NCI-H1417 treated with DMSO at 0.1 percent for 48 hours (cell line): ENCODE data around the gene APOBEC3G.
"Not testable (repeated sequence)": the region's sequence is repeated elsewhere in the genome, so short reads cannot be mapped to it uniquely, and the experiment has no call there.

Experiments
- DNase-seq: peaks from one replicate; lab custom pipeline; 2025; lab: John Stamatoyannopoulos, UW

The APOBEC3G gene

GRCh38 chr22:39077026-39077840 lies at the start of gene APOBEC3G:
Gene APOBEC3G, plus strand, starts transcription at chr22:39077275. Its CDS starts 87 bp downstream, at chr22:39077362.
- not testable (repeated sequence) for DNase-seq

- no peak for DNase-seq
These were observed 49.4 kb upstream of the APOBEC3G start for GRCh38 chr22:39027717-39028116.

GRCh38 chr22:39028281-39028680 lies 48.8 kb upstream of the APOBEC3G start:
- no peak for DNase-seq

- no peak for DNase-seq
These were observed 47.8 kb upstream of the APOBEC3G start for GRCh38 chr22:39029227-39029626.

- no peak for DNase-seq
These were observed 46.4 kb upstream of the APOBEC3G start for GRCh38 chr22:39030705-39031104.

- not testable (repeated sequence) for DNase-seq
These were observed 45.4 kb upstream of the APOBEC3G start for GRCh38 chr22:39031434-39032295.

GRCh38 chr22:39037071-39037470 lies 40.0 kb upstream of the APOBEC3G start:
- DNase-seq: not testable (repeated sequence)

GRCh38 chr22:39039306-39040126 lies 37.6 kb upstream of the APOBEC3G start:
- DNase-seq: no peak

- not testable (repeated sequence) for DNase-seq
These were observed 36.9 kb upstream of the APOBEC3G start for GRCh38 chr22:39040155-39040537.

- not testable (repeated sequence) for DNase-seq
These were observed 36.4 kb upstream of the APOBEC3G start, which contains the start of gene APOBEC3F for GRCh38 chr22:39040538-39041296. Gene APOBEC3F, plus strand, starts transcription at chr22:39040864. Its CDS starts 97 bp downstream, at chr22:39040961.

- DNase-seq: no peak
These were observed 35.2 kb upstream of the APOBEC3G start for GRCh38 chr22:39041908-39042307.

- not testable (repeated sequence) for DNase-seq
These were observed 34.0 kb upstream of the APOBEC3G start for GRCh38 chr22:39043063-39043462.

- DNase-seq: not testable (repeated sequence)
These were observed 31.9 kb upstream of the APOBEC3G start for GRCh38 chr22:39045136-39045535.

GRCh38 chr22:39049486-39049885 lies 27.6 kb upstream of the APOBEC3G start:
- not testable (repeated sequence) for DNase-seq

- not testable (repeated sequence) for DNase-seq
These were observed 25.1 kb upstream of the APOBEC3G start for GRCh38 chr22:39051844-39052495.

GRCh38 chr22:39055658-39056057 lies 21.4 kb upstream of the APOBEC3G start:
- DNase-seq: no peak

GRCh38 chr22:39061290-39061689 lies 15.8 kb upstream of the APOBEC3G start:
- DNase-seq: not testable (repeated sequence)

- DNase-seq: not testable (repeated sequence)
These were observed 15.1 kb upstream of the APOBEC3G start for GRCh38 chr22:39061951-39062350.

GRCh38 chr22:39063904-39064303 lies 13.2 kb upstream of the APOBEC3G start:
- DNase-seq: not testable (repeated sequence)
